GM19397 (cell line): ENCODE data around the gene TFCP2L1.

Experiments used
- ATAC-seq: cut with Tn5 transposase; IDR thresholded peaks from one replicate; pipeline ENCODE4 v1.9.1; 2021; ENCODE audit warnings: mild to moderate bottlenecking, moderate library complexity; ENCODE audit not compliant: unreplicated experiment

TFCP2L1 gene

DNA sequence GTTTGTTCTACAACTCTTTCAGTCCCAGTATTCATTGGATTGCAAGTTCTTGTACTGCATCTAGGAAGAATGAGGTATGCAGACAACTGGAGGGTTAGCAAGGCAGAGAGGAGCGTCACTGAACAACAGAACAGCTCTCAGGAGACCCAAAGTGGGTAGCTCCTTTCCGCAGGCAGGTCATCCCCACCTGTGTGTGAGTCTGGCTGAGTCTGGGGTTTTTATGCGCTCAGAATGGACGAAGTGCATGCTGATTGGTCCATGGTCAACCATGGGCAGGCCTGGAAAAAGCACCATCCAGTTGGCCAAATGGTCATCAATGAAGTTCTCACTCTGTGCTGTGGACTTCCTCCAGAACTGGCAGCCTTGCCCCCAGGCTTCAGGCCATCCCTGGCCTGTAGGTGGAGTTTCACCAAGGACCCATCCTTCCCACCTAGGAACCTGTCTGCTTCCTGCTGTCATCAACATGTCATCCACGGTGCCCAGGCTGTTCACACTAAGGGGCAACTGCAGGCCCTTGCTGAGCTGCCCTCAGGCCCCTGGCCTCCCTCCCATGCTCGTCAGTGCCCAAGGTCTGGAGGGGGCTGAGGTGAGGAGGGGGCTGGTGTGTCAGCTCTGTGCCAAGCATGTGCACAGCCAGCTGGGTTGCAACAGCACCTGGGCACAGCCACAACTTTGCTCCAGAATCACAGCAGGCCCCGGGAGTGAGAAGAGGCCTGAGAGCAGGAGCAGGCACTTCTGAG lies 11.1 kb upstream of the TFCP2L1 start:
- no peak for ATAC-seq

DNA sequence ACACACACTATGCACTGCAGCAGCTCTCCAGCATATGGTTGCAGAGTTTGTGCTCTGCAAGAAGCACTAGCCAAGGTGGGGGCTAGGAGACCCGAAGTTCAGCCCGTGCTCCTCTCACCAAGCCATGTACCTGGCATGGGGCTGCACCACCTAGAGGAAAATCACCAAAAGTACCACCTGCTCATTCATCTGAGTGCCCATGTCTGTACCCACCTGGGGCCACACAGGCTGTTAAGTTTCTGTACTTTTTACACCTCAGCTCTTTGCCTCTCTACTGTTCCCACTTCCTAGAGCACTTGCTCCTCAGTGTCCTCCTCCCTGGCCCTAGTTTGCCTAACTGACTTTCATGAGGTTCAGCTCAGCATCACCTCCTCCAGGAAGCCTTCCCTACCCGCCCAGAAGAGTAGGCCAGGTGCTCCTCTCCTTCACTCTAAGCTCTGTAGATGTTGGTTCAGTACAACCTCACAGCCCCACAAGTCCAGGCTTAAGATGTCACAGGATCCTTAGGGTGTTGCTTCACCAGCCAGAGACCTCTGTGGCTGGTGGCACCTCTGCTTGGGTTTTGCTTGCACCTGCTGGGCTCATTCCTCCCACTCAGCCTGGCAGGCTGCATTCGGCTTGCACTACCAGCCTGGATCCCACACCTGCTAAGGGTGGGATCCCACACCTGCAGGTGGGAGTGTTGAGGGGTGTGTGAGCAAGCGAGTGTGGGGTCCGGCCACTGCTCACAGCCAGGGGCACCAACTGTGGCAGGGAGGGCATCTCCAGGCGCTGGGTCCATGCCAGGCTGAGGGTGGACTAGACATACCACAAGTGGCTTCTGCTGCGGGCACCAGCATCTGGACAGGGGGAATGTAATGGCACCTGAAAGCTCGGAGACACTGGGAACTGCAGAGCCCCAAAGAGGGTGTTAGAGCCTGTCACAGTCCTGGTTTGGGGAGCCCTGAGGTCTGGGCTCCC lies 10.2 kb upstream of the TFCP2L1 start:
- no peak for ATAC-seq

DNA sequence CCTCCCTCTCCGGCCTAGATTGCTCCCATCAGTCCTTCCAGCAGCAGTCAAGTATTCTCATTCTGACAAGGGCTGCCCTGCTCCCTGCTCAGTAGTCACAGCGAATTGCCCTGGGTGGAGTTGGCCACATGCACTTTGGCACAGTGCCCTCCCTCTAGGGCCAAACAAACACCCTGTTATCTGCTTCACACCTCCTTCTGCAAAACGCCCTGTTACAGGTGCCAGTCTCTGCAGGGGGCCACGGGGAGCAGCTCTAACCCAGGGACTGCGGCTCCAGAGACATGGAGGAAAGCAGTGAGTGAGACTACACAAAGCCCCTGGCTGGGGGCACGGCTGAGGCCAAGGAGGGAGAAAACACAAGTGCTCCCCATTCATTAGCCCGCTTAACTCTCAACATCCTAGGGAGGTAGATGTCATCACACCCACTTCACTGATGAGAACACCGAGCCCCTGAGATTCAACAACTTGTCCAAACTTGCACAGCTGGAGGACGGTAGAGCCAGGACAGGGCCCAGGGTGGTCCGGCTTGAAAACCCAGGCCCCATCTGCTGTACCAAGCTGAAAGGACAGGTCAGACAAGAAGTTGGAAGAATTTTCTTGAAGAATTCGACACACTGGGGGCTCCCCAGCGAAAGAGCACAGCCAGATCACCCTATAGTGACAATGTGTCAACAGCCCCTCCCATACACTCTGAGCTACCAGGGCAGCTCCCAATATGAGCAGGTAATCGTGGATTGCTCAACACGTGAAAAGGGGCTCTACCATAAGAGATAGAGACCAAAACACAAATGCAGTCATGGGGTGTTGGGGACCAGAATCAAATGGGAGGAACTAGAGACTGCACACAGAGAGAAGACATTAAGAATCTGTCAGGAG lies 8.7 kb upstream of the TFCP2L1 start:
- ATAC-seq = no peak

DNA sequence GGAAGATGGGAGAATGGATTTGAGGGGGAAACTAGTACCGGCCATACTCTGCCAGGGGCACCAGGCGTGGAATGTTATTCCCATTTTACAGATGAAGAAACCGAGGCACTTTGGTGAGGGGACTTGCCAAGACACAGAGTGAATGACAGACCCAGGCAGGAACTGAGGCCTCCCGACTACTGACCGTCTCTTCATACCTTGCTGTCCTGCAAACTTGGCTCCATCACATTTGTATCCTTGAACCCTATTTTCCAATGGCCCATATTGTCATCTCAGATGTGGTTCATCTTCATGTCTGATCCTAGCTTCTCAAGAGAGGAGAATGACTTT lies 6.2 kb upstream of the TFCP2L1 start:
- no peak for ATAC-seq

DNA sequence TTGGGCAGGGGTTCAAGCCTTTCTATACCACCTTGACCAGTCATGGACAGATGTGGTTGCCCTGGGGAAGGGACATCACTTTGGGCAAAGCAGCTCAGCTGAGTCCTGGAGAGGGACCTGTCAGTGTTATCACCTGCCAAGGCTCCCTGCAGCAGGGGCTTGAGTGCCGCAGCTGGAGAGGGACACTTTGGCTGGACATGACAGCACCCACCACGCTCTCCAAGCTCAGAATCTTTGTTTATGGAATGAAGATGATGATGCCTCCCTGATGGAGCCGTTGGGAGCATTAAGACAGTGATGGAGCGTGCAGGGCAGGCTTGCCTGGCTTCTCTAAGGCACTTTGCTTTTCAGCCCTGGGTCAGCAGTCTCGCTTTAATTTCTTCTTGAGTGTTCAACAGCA lies 4.3 kb upstream of the TFCP2L1 start:
- ATAC-seq = no peak

DNA sequence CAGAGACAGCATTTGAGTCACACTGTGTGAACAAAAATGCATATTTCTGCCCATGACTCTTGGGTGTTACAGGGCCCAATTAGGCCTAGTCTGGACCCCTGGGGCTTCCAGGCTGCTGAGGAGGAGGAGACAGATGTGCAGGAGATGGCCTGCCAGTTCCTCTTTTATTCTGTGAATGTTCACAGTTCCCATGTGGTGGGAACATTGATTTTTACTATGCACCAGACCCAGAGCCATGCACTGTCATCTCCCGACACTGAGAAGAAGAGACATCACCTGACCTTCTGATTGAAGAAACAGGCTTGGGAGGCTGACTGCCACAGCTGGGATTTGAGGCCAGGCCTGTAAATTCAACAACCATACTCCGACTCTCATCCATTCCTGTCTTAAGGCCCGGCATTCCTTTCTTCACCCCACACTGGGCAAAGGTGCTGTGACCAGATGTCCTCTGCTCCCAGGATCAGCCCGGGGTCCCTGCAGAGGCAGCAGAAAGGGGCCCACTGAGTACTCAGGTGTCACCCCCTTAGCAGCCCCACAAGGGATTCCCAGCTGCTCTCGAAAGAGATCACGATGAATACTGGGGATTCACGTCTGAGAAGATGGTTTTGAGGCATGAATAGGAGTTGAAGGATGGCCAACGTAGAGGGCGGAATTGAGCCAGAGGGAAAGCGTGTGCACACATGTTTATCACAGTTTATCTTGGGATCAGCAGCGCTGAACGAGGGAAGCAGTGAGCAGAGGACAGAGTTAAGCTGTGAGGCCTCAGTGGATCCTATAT lies 3.6 kb upstream of the TFCP2L1 start:
- ATAC-seq = no peak

DNA sequence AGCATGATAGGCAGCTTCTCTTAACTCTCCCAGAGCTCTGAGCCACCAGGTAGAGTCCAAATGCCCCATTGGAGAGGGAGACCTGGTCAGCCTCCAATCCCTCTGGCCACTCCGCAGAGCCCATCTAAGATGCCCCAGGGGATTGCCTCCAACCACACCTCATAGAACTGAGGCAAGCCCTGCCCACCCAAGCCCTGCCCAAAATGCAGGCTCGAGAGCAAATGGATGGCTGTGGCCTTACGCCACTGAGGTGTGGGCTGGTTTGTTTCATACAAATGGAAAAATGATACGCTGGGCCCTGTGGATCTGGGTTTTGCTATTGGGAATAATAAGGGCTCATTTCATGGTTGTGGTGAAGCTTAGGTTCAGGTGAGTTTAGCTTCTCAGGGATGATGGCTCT lies 3.0 kb upstream of the TFCP2L1 start:
- no peak for ATAC-seq

DNA sequence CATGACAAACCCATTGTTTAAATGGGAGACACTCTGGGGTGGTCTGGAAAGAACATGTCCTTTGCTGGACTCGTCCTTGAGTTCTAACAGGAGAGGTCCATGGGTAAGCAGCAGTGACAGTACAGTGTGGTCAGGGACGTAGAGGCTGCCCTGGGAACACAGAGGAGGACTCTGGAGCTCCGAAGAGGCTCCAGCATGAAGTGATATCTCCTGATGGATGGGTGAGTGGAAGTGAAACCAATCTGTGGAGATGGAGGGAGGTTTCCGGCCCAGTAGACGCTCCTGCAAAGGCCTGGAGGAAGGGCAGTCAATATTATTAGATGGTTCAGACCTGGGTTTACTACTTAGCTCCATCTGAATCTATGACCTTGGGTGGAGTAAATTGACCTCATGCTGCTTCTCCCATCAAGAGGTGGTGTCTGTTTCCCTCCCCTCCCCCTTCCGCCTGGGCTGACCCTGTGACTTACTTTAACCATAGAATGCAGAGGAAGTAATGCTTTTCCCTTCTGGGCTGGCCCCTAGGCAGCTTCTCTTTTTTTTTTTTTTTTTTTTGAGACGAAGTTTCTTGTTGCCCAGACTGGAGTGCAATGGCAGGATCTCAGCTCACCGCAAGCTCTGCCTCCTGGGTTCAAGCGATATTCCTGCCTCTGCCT lies 2.3 kb upstream of the TFCP2L1 start:
- ATAC-seq = no peak

DNA sequence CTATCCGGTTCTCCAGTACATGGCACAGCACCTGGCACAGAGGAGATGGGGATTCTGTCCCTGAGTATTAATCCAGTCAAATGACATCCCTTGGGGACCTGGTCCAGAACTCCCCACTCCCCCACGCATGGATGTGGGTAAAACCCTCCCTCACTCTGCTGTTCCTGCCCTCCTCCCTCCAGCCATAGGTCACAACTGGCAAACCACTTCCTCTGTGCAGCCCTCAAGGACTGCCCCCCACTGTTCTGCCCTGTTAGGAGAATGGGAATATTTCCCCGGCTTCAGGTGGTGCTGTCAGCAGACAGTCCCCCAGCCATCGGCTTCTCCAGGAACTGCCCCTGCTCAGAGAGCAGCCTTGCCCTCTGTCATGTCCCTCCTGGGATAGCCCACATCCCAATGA lies 1.5 kb upstream of the TFCP2L1 start:
- ATAC-seq = no peak

DNA sequence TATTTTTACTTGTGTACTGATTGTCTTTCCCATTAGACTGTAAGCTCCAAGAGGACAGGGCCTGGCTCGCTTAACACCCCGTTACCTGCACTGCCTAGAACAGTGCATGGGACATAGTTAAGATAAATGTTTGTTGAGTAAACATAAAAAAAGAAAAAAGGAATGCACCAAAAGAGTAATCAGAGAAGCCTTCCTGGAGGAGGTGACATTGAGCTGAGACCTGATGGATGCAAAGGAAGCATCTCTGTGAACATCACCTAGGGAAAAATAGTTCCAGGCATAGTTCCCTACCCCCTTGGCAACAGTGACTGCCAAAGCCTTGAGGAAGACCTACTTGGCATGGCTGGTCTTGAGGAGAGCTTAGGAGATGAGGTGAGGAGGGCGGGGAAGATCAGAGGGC lies 924 bp upstream of the TFCP2L1 start:
- ATAC-seq = no peak

DNA sequence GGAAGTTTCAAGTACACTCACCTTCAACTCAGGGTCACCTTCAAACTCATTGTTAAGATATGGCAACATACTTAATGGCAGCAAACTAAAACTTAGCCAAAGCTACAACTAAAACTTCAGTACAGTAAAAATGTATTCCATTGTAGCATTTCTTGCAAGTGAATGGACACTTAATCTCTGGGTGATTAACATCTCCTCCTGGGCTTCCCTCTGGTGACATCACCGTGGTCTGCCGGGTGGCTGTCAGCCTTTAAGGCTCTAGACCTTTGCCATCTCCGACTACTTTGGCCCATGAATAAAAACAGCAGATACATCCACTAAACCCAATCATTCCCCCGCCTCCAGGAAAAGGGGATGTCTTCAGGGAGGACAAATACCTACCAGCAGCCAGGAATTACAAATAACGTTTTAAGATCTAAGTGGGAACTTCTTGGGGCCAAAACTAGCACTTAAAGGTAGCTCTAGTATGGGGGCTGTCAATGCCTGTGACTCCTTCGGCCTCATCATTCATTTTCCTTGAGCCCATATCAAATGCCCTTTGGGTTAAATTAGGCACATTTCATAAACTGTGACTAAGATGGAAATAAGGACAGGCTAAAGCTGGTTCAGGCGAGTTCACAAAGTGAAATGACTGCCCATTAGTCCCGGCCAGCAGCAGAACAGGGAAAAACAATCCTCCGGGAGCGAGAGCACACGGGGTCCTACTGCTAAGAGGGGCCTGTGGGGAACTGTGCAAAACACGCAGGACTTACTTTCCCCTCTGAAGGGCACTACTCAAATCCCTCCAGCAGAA lies 1.1 kb downstream of the TFCP2L1 start:
- no peak for ATAC-seq

DNA sequence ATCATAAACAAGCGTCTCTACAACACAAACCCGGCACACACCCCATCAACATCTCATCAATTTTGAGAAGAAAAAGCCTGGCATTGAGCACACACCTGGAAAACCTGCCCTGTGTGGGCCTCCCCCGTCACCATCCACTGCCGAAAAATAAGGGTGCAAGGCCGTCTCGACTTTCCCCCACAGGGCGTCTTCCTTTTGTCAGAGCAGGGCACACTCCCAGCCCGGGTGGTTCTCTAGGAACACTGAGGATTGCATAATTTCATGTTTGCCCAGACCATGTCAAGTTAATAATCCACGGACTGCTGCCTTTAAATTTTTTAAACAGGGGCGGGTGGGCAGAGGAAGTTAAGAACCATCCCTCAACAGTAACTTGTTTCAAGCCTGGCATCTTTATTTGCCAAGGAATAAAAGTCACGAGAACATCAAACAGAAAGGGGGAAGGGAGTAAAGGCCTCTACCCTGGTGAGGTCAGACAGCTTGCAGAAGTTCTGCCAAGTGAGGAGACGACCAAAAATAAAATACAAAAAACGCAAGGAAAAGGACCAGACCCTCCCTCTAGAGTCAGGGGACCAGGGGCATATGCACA lies 2.1 kb downstream of the TFCP2L1 start:
- no peak for ATAC-seq

DNA sequence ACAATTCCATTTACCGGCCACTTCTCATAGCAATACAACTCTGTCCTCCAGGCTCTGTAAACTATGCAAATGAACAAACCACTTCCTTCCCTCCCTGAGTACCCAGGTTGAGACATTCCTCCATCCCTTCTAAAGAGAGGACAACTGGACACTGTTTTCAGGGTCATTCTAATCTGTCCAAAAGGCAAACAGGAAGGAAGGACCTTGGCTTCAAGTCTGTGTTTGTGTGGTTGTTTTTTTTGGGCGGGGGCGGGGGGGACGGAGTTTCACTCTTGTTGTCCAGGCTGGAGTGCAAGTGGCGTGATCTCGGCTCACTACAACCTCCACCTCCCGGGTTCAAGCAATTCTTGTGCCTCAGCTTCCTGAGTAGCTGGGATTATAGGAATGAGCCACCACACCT lies 3.3 kb downstream of the TFCP2L1 start:
- ATAC-seq = no peak

DNA sequence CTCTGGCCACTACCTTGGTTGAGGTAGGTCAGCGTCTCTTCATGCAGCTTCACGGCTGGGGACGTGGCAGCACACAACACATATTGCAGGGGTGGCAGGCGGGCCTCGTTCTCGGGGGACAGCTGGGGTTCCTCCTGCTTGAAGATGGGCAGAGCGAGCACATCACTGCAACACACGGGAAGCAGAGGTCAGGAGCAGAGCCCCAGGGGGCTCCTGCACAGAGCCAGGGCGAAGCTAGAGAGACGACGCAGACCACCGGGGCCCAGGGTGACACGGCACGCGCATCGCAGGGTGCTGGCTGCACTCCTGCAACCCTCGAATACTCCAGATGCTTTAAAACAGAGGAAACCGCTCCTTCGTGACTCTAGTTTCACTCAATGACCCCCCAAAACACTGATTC lies 3.9 kb downstream of the TFCP2L1 start:
- ATAC-seq = no peak

DNA sequence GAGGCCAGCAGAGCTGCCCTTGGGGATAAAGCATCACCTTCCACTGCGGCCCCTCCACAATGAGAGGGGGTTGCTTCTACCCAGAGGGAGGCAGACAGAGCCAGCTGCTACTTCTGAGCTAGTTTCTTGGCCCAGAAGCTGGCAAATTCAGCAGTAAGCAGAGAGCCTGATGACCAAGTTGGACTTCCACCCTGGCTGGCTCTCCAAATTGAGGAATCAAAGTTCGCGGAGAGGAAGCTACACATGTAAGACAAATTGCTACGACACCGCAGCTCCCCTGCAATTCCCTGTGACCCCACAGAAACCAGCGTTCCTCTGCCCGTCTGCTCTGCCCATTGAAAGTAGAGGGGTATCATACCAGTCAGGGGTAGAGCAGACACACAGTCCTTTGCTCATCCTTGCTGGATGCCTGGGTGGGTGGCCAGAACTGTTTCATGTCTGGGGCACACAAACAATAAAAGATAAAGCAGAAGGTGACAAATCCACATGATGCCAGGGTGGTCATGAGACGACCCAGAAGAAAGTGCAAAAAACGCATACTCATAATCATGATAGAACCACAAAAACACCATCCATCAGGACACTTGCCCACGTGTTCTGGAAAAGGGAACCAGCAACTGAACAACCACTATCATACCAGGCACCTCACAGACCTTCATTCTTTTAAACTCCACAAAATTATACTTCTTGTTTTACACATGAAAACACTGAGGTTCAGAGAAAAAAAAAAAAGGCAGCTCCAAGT lies 5.4 kb downstream of the TFCP2L1 start:
- ATAC-seq = no peak

DNA sequence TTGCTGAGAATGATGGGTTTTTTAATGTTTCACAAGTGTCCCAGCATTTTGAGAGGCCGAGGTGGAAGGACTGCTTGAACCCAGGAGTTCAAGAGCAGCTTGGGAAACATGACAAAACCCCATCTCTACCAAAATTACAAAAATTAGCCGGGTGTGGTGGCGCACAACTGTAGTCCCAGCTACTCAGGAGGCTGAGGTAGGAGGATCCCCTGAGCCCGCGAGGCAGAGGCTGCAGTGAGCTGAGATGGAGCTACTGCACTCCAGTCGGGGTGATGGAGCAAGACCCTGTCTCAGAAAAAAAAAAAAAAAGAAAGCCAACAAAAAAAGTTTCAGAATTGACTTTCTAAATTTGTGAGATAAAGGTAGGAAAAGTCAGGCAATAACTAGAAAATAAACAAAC lies 8.7 kb downstream of the TFCP2L1 start:
- ATAC-seq = no peak

DNA sequence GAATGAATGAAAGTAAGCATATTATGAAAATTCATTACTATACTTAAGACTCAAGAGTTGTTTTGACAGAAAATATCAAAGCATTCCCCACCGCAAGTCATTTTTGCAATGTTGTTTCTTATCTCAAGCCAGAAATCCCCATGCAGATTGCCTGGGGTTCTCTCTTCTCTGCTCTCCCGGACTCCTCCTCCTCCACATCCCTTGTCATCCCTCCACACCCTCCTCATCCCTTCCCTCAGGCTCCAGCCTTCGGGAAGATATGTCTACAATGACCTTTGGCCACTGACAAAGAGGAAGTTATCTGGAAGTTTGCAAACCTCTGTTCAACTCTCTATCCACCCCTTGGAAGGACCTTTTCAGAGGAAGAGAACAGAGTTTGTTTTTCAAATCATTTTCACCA lies 11.9 kb downstream of the TFCP2L1 start:
- ATAC-seq = no peak

DNA sequence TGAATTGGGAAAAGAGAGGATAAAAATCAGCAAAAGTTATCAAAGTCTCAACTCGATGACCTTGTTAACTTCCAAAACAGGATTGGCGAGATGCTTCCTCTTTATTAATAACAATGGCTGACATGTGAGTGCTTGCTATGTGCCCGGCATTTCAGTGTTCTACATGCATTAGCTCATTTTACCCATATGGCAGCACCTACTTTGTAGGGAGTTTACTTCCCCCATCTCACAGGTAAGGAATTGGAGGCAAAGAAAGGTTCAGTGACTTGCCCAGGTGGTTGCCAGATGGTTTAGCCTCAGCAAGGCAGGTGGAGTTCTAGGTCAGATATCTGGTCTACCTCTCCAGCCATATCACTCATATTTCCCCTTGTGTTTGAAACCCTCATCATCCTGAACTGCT lies 12.4 kb downstream of the TFCP2L1 start:
- ATAC-seq = no peak
